WTC11 (cell line): ENCODE measurements around the gene SP4. TPM values are rescaled to one million over a fixed set of nuclear protein-coding genes. Genes with fewer than 3 reads are reported as not detected.

Experiments used
- ATAC-seq: fragments of 200-7000 bp; cut with Tn5 transposase; 2 replicates; pipeline ENCODE4 v1.10.0; 2021; ENCODE audit warnings: mild to moderate bottlenecking, moderate library complexity
- CTCF ChIA-PET: fragments of 300-600 bp; sonication (Branson Sonifier 250); formaldehyde crosslinking; loops from one replicate; lab custom pipeline; 2021; ENCODE audit warnings: antibody characterized with exemption; lab: Charles Lee
- POLR2A ChIA-PET: fragments of 350-600 bp; sonication (Branson Sonifier 250); formaldehyde crosslinking; loops from one replicate; lab custom pipeline; 2021; ENCODE audit warnings: antibody characterized with exemption; lab: Charles Lee
- DNase-seq: peaks from one replicate; pipeline ENCODE4 v3.0.0; 2021; ENCODE audit warnings: low spot score
- H3K27ac Mint-ChIP-seq: 2 replicates; pipeline ENCODE4 v1.8.0; 2021; ENCODE audit warnings: mixed read lengths
- H3K27me3 Mint-ChIP-seq: 2 replicates; pipeline ENCODE4 v1.8.0; 2021; ENCODE audit warnings: low read depth, mild to moderate bottlenecking, moderate library complexity, mixed read lengths
- H3K36me3 Mint-ChIP-seq: 2 replicates; pipeline ENCODE4 v1.8.0; 2021; ENCODE audit warnings: mixed read lengths
- H3K4me1 Mint-ChIP-seq: 2 replicates; pipeline ENCODE4 v1.8.0; 2022; ENCODE audit warnings: mixed read lengths
- H3K4me3 Mint-ChIP-seq: 2 replicates; pipeline ENCODE4 v1.8.0; 2021; ENCODE audit warnings: mild to moderate bottlenecking, moderate library complexity, mixed read lengths
- H3K9me3 Mint-ChIP-seq: 2 replicates; pipeline ENCODE4 v1.8.0; 2021; ENCODE audit warnings: mixed read lengths
- ATF2 ChIP-seq: sonication (generic); formaldehyde crosslinking; IDR thresholded peaks from 2 replicates; pipeline ENCODE4 v1.8.1; 2022; ENCODE audit warnings: low read depth, missing genetic modification reagents, borderline replicate concordance
- ATF6 ChIP-seq: sonication (generic); formaldehyde crosslinking; IDR thresholded peaks from 2 replicates; pipeline ENCODE4 v1.8.1; 2023; ENCODE audit warnings: mild to moderate bottlenecking, missing genetic modification reagents
- CBFB ChIP-seq: sonication (generic); formaldehyde crosslinking; IDR thresholded peaks from 2 replicates; pipeline ENCODE4 v1.8.1; 2022; ENCODE audit warnings: mild to moderate bottlenecking, low read depth, missing genetic modification reagents
- E2F4 ChIP-seq: sonication (generic); formaldehyde crosslinking; IDR thresholded peaks from 2 replicates; pipeline ENCODE4 v1.8.1; 2022; ENCODE audit warnings: low read depth, mild to moderate bottlenecking, moderate library complexity, missing genetic modification reagents, borderline replicate concordance
- ETV6 ChIP-seq: sonication (generic); formaldehyde crosslinking; IDR thresholded peaks from 2 replicates; pipeline ENCODE4 v1.8.1; 2022; ENCODE audit warnings: mild to moderate bottlenecking, missing genetic modification reagents
- HMGXB4 ChIP-seq: sonication (generic); formaldehyde crosslinking; IDR thresholded peaks from 2 replicates; pipeline ENCODE4 v1.8.1; 2023; ENCODE audit warnings: mild to moderate bottlenecking, moderate library complexity, missing genetic modification reagents
- KAT7 ChIP-seq: sonication (generic); formaldehyde crosslinking; IDR thresholded peaks from 2 replicates; pipeline ENCODE4 v1.8.1; 2023; ENCODE audit warnings: missing genetic modification reagents, mild to moderate bottlenecking, borderline replicate concordance
- MXD4 ChIP-seq: fragments of 250-450 bp; sonication (Bioruptor Pico); IDR thresholded peaks from 2 replicates; pipeline ENCODE4 v1.8.0; 2021; ENCODE audit warnings: mild to moderate bottlenecking, moderate library complexity, borderline replicate concordance
- PREB ChIP-seq: sonication (generic); formaldehyde crosslinking; IDR thresholded peaks from 2 replicates; pipeline ENCODE4 v1.8.1; 2022; ENCODE audit warnings: mild to moderate bottlenecking, missing genetic modification reagents, moderate library complexity, borderline replicate concordance
- SP1 ChIP-seq: sonication (generic); formaldehyde crosslinking; conservative IDR thresholded peaks from 2 replicates; pipeline ENCODE4 v1.8.1; 2022; ENCODE audit warnings: missing genetic modification reagents
- TEAD4 ChIP-seq: sonication (generic); formaldehyde crosslinking; IDR thresholded peaks from 2 replicates; pipeline ENCODE4 v1.8.0; 2022; ENCODE audit warnings: mild to moderate bottlenecking, missing genetic modification reagents
- TP53 ChIP-seq: sonication (generic); formaldehyde crosslinking; IDR thresholded peaks from 2 replicates; pipeline ENCODE4 v1.8.1; 2023; ENCODE audit warnings: mild to moderate bottlenecking, missing genetic modification reagents
- ZNF138 ChIP-seq: sonication (generic); formaldehyde crosslinking; conservative IDR thresholded peaks from 2 replicates; pipeline ENCODE4 v1.8.1; 2022; ENCODE audit warnings: mild to moderate bottlenecking, moderate library complexity, missing genetic modification reagents
- ZNF396 ChIP-seq: fragments of 250-450 bp; sonication (Bioruptor Pico); IDR thresholded peaks from 2 replicates; pipeline ENCODE4 v1.8.0; 2021; ENCODE audit warnings: mild to moderate bottlenecking, moderate library complexity, borderline replicate concordance
- total RNA-seq: library from RNA; stranded (reverse); gene quantifications from 3 replicates; pipeline ENCODE4 v1.2.3, GENCODE V29; 2021

The SP4 gene
- total RNA-seq, 1 experiment from 2014 or later, result 23.1 TPM

GRCh38 chr7:21462081-21462480 is 34.2 kb downstream of the SP4 start (continued):
- TF ChIP-seq PREB, result no peak

GRCh38 chr7:21463524-21463923 is 35.6 kb downstream of the SP4 start:
- CTCF ChIA-PET, result no interaction called here
- peaks cover 40% of the 10 kb centered on the region for H3K36me3 Mint-ChIP-seq
- H3K4me3 Mint-ChIP-seq, result no peak overlapping the region
- peaks cover 21% of the 10 kb centered on the region for H3K9me3 Mint-ChIP-seq
- peak overlapping the region; percentile 12; the same call in 1 of the 2 replicates for H3K27ac Mint-ChIP-seq
- no peak for TF ChIP-seq SP1 (CRISPR knock-in tag)
- TF ChIP-seq MXD4, result no peak
- TF ChIP-seq ATF6 (CRISPR knock-in tag), result no peak
- no peak for TF ChIP-seq ETV6 (CRISPR knock-in tag)
- no peak for TF ChIP-seq KAT7 (CRISPR knock-in tag)
- POLR2A ChIA-PET, result no interaction called here
- DNase-seq (no peak), ATAC-seq (no peak)
- H3K27me3 Mint-ChIP-seq, result no peaks in the 10 kb centered on the region
- H3K4me1 Mint-ChIP-seq, result no peaks in the 10 kb centered on the region

- Mint-ChIP-seq H3K9me3 (peaks cover 4% of the 10 kb centered on the region; the same call in 1 of the 2 replicates), H3K4me3 (no peak overlapping the region), H3K36me3 (no peaks in the 10 kb centered on the region), H3K4me1 (no peaks in the 10 kb centered on the region), H3K27ac (no peak overlapping the region), H3K27me3 (no peaks in the 10 kb centered on the region)
- ChIA-PET POLR2A (no interaction called here), CTCF (no interaction called here)
- ATAC-seq (no peak), DNase-seq (no peak)
- no peak for TF ChIP-seq HMGXB4 (CRISPR knock-in tag)
- no peak for TF ChIP-seq TEAD4 (CRISPR knock-in tag)
- TF ChIP-seq TP53, result no peak
- no peak for TF ChIP-seq ZNF138 (CRISPR knock-in tag)
- TF ChIP-seq SP1 (CRISPR knock-in tag), result no peak
- no peak for TF ChIP-seq KAT7 (CRISPR knock-in tag)
- TF ChIP-seq ZNF396 (CRISPR knock-in tag), result no peak
- no peak for TF ChIP-seq ATF2 (CRISPR knock-in tag)
- no peak for TF ChIP-seq CBFB
- no peak for TF ChIP-seq E2F4 (CRISPR knock-in tag)
Measured at GRCh38 chr7:21468969-21469368, 41.1 kb downstream of the SP4 start.
